ENCODE data around the gene ITSN1.

ITSN1 gene

DNA sequence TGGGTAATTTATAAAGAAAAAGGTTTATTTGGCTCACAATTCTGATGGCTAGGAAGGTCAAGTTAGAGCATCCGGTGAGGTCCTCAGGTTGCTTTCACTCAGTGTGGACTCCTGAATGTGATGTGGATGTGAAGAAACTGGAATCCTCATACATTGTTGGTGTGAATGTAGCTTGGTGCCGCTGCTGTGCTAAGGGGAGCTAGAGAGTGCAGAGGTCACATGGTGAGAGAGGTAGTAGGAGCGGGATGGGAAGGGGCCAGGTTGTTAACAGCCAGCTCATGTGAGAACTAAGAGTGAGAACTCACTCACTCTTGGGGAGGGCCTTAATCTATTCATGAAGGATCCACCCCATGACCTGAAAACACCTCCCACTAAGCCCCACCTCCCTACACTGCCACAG lies 21.8 kb downstream of the ITSN1 start:
- H3K79me2 ChIP-seq (ENCODE audit: control insufficient read depth, low read length), result no peaks in the 10 kb centered on the region
- H3K4me3 ChIP-seq (ENCODE audit: low read length), result no peak overlapping the region
- H3K36me3 ChIP-seq (ENCODE audit: control insufficient read depth, low read length), result no peaks in the 10 kb centered on the region
- no peaks in the 10 kb centered on the region for H4K20me1 ChIP-seq (ENCODE audit: control insufficient read depth, insufficient read depth, low read depth, low read length)
- TF ChIP-seq EZH2phosphoT487 (IDR thresholded peaks at IDR 0.05; ENCODE audit: borderline replicate concordance, low read length), result no peak
- TF ChIP-seq, protein P1, sequence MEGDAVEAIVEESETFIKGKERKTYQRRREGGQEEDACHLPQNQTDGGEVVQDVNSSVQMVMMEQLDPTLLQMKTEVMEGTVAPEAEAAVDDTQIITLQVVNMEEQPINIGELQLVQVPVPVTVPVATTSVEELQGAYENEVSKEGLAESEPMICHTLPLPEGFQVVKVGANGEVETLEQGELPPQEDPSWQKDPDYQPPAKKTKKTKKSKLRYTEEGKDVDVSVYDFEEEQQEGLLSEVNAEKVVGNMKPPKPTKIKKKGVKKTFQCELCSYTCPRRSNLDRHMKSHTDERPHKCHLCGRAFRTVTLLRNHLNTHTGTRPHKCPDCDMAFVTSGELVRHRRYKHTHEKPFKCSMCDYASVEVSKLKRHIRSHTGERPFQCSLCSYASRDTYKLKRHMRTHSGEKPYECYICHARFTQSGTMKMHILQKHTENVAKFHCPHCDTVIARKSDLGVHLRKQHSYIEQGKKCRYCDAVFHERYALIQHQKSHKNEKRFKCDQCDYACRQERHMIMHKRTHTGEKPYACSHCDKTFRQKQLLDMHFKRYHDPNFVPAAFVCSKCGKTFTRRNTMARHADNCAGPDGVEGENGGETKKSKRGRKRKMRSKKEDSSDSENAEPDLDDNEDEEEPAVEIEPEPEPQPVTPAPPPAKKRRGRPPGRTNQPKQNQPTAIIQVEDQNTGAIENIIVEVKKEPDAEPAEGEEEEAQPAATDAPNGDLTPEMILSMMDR (IDR thresholded peaks at IDR 0.05; ENCODE audit: low read depth, low read length, poor library complexity, severe bottlenecking), result no peak
- no peaks in the 10 kb centered on the region for H3K27me3 ChIP-seq (ENCODE audit: control insufficient read depth, low read length)
- no peaks in the 10 kb centered on the region for H3K9me3 ChIP-seq (ENCODE audit: control insufficient read depth, insufficient read depth, low read length)
- H3K9me2 ChIP-seq (replicated peaks; ENCODE audit: control insufficient read depth, low read length), result no peaks in the 10 kb centered on the region
- no peaks in the 10 kb centered on the region for H3F3A ChIP-seq (ENCODE audit: control insufficient read depth, insufficient read depth)
- no peak overlapping the region for H3K4me2 ChIP-seq (ENCODE audit: low read length)
- no peak overlapping the region for H3K27ac ChIP-seq (ENCODE audit: low read depth, low read length)
- H3K4me1 ChIP-seq (ENCODE audit: control insufficient read depth, low read length), result no peaks in the 10 kb centered on the region

DNA sequence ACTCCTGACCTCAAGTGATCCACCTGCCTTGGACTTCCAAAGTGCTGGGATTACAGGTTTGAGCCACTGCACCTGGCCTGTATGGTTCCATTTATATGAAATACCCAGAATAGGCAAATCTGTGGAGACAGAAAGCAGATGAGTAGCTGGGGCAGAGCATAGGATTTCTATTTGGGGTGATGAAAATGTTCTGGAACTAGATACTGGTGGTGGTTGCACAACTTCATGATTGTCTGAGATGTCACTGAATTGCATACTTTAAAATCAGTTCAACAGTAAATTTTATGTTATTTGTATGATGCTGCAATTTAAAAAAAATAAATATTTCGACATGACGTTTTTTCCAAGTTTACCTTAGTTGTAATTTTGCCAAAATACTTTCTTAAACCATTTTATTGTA lies 23.9 kb downstream of the ITSN1 start:
- H3K27ac ChIP-seq (ENCODE audit: low read depth, low read length), result no peak overlapping the region
- H3F3A ChIP-seq (ENCODE audit: control insufficient read depth, insufficient read depth), result no peaks in the 10 kb centered on the region
- TF ChIP-seq, protein P1 (IDR thresholded peaks at IDR 0.05; ENCODE audit: low read depth, low read length, poor library complexity, severe bottlenecking), result no peak
- TF ChIP-seq EZH2phosphoT487 (IDR thresholded peaks at IDR 0.05; ENCODE audit: borderline replicate concordance, low read length), result no peak
- no peak overlapping the region for H3K4me2 ChIP-seq (ENCODE audit: low read length)
- H3K4me3 ChIP-seq (ENCODE audit: low read length), result no peak overlapping the region
- no peaks in the 10 kb centered on the region for H3K9me2 ChIP-seq (replicated peaks; ENCODE audit: control insufficient read depth, low read length)
- peaks cover 3% of the 10 kb centered on the region; the same call in 1 of the 2 replicates for H3K79me2 ChIP-seq (ENCODE audit: control insufficient read depth, low read length)
- H3K36me3 ChIP-seq (ENCODE audit: control insufficient read depth, low read length), result no peaks in the 10 kb centered on the region
- H3K4me1 ChIP-seq (ENCODE audit: control insufficient read depth, low read length), result no peaks in the 10 kb centered on the region
- H4K20me1 ChIP-seq (ENCODE audit: control insufficient read depth, insufficient read depth, low read depth, low read length), result no peaks in the 10 kb centered on the region
- no peaks in the 10 kb centered on the region for H3K9me3 ChIP-seq (ENCODE audit: control insufficient read depth, insufficient read depth, low read length)
- H3K27me3 ChIP-seq (ENCODE audit: control insufficient read depth, low read length), result no peaks in the 10 kb centered on the region

DNA sequence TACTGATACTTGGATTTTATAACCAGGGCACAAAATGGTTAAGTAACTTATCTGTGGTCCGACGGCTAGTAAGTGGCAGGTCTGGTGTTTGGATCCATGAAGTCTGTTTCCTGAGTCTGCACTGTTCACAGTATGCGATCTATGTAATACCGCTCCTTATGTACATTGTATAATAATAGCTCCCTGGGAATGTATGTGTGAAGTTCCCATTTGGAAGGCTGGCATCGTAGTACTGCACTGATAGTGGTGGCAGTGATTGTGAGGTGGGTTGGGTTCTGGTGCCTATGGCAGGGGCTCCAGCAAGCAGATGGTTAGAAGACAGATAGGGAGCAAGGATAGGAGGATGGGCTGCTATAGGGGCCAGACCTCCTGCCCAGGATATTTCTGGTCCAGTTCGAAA lies 25.3 kb downstream of the ITSN1 start:
- H3K79me2 ChIP-seq (ENCODE audit: control insufficient read depth, low read length), result peaks cover 3% of the 10 kb centered on the region; the same call in 1 of the 2 replicates
- H3K27ac ChIP-seq (ENCODE audit: low read depth, low read length), result no peak overlapping the region
- H3K9me2 ChIP-seq (replicated peaks; ENCODE audit: control insufficient read depth, low read length), result no peaks in the 10 kb centered on the region
- no peak for TF ChIP-seq EZH2phosphoT487 (IDR thresholded peaks at IDR 0.05; ENCODE audit: borderline replicate concordance, low read length)
- TF ChIP-seq, protein P1 (IDR thresholded peaks at IDR 0.05; ENCODE audit: low read depth, low read length, poor library complexity, severe bottlenecking), result no peak
- H3F3A ChIP-seq (ENCODE audit: control insufficient read depth, insufficient read depth), result no peaks in the 10 kb centered on the region
- no peaks in the 10 kb centered on the region for H4K20me1 ChIP-seq (ENCODE audit: control insufficient read depth, insufficient read depth, low read depth, low read length)
- H3K9me3 ChIP-seq (ENCODE audit: control insufficient read depth, insufficient read depth, low read length), result no peaks in the 10 kb centered on the region
- no peaks in the 10 kb centered on the region for H3K27me3 ChIP-seq (ENCODE audit: control insufficient read depth, low read length)
- H3K4me1 ChIP-seq (ENCODE audit: control insufficient read depth, low read length), result no peaks in the 10 kb centered on the region
- H3K36me3 ChIP-seq (ENCODE audit: control insufficient read depth, low read length), result no peaks in the 10 kb centered on the region
- H3K4me3 ChIP-seq (ENCODE audit: low read length), result no peak overlapping the region
- H3K4me2 ChIP-seq (ENCODE audit: low read length), result no peak overlapping the region

All from DOHH2 (cell line).